GM10266 (cell line): Measurements from ENCODE around the gene COX20.

Source experiments
- DNase-seq: peaks from one replicate; pipeline ENCODE4 v3.0.0; 2012; ENCODE audit errors: extremely low spot score
- CTCF ChIP-seq: IDR thresholded peaks from 2 replicates; pipeline ENCODE4 v1.5.1; 2012; ENCODE audit warnings: mild to moderate bottlenecking, low read depth; ENCODE audit not compliant: control insufficient read depth, insufficient read depth; ENCODE audit errors: missing control alignments

Gene COX20

GRCh38 chr1:244852694-244853093, 17.2 kb downstream of the COX20 start:
- no peak for TF ChIP-seq CTCF
- no peak for DNase-seq

- TF ChIP-seq CTCF, result no peak
- DNase-seq, result no peak
These were observed 18.7 kb downstream of the COX20 start for GRCh38 chr1:244854166-244854565.

GRCh38 chr1:244854865-244855578, 19.6 kb downstream of the COX20 start:
- no peak for TF ChIP-seq CTCF
- DNase-seq, result no peak

- no peak for DNase-seq
- TF ChIP-seq CTCF, result no peak
These were observed 22.3 kb downstream of the COX20 start for GRCh38 chr1:244857761-244858160.

GRCh38 chr1:244858357-244858756, 22.9 kb downstream of the COX20 start:
- no peak for TF ChIP-seq CTCF
- DNase-seq, result no peak

GRCh38 chr1:244860078-244860477, 24.6 kb downstream of the COX20 start:
- TF ChIP-seq CTCF, result no peak
- DNase-seq, result no peak

- no peak for TF ChIP-seq CTCF
- DNase-seq, result no peak
These were observed 25.6 kb downstream of the COX20 start for GRCh38 chr1:244860914-244861610.
